Measurements from ENCODE around the gene LPCAT1.
A peak's percentile ranks its signal among the peaks of the same experiment; 100 is the strongest.

The LPCAT1 gene

DNA sequence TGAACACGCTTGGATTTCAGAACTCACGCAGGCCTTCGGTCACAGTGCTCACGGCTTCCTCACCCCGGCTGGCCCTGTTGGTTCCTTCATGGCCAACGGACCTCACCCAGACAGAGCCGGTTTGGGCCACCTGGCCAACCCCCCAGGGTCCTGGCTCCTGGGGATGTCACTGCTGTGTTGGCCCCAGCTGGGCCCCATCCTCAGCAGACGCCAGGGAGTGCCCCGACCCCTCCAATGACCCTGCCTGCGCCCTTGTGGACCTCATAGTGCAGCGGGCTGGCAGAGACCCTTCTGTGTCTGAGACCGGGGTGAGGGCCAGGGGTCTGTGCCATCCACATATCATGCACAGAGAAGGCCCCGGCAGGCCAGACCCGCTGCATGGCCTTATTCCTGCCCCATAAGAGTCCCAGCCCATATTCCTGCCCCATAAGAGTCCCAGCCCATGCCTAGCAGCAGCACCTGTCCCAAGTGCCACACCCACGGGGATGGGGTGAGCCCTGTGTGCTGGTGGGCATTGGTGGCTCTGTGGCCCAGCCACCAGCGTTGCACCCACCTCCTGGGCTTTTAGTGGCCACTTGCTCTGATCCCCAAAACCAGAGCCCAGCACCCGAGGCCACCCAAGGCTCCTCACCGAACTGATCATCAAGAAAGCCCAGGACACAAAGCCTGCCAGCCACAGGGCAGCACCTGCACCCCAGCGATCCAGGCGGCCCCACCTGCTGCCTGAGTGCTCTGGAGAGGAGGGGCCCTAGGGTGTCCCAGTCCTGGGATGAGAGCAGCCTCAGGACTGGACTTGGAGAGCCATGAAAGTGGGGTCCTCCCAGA, 1.3 kb upstream of the LPCAT1 start:
- no peak overlapping the region for H3K4me3 ChIP-seq (replicated peaks; ENCODE audit: low read depth, low read length)
- TF ChIP-seq, protein P1, sequence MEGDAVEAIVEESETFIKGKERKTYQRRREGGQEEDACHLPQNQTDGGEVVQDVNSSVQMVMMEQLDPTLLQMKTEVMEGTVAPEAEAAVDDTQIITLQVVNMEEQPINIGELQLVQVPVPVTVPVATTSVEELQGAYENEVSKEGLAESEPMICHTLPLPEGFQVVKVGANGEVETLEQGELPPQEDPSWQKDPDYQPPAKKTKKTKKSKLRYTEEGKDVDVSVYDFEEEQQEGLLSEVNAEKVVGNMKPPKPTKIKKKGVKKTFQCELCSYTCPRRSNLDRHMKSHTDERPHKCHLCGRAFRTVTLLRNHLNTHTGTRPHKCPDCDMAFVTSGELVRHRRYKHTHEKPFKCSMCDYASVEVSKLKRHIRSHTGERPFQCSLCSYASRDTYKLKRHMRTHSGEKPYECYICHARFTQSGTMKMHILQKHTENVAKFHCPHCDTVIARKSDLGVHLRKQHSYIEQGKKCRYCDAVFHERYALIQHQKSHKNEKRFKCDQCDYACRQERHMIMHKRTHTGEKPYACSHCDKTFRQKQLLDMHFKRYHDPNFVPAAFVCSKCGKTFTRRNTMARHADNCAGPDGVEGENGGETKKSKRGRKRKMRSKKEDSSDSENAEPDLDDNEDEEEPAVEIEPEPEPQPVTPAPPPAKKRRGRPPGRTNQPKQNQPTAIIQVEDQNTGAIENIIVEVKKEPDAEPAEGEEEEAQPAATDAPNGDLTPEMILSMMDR (IDR thresholded peaks at IDR 0.05; ENCODE audit: low read length, missing control alignments): no peak
- no peak for DNase-seq (ENCODE audit: low read depth)

DNA sequence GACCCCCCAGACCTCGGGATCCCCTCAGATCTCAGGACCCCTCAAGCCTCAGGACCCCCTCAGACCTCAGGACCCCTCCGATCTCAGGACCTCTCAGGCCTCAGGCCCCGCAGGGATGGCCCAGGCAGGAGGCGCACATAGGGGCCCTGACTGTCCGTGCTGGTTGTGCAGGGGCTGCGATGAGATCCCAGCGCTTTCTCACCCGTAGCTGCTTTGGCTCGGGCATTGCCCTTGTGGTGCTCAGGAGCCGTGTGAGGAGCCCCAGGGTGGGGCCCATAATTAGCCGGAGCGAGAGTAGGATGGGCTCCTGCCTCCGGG, 680 bp upstream of the LPCAT1 start:
- peak overlapping the region; percentile 75 for H3K4me3 ChIP-seq (replicated peaks; ENCODE audit: low read depth, low read length)
- no peak for DNase-seq (ENCODE audit: low read depth)
- TF ChIP-seq, protein P1 (IDR thresholded peaks at IDR 0.05; ENCODE audit: low read length, missing control alignments): no peak

DNA sequence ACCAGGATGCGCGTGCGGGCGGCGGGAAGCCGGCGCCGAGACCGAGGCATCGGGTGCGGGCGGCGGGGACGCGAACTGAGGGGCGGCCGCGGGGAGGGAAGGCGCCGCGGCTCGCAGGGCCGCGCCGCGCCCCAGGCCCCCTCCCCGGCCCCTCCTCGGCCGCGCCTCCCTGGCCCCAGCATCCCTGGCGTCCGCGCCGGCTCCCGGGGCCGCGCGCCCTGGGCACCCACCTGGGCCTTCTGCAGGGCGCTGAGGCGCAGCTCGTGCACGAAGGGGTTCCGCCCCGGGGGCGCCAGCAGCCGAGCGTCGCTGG, 324 bp downstream of the LPCAT1 start:
- peak overlapping the region; percentile 75 for H3K4me3 ChIP-seq (replicated peaks; ENCODE audit: low read depth, low read length)
- TF ChIP-seq, protein P1 (IDR thresholded peaks at IDR 0.05; ENCODE audit: low read length, missing control alignments): no peak
- DNase-seq (ENCODE audit: low read depth): no peak

DNA sequence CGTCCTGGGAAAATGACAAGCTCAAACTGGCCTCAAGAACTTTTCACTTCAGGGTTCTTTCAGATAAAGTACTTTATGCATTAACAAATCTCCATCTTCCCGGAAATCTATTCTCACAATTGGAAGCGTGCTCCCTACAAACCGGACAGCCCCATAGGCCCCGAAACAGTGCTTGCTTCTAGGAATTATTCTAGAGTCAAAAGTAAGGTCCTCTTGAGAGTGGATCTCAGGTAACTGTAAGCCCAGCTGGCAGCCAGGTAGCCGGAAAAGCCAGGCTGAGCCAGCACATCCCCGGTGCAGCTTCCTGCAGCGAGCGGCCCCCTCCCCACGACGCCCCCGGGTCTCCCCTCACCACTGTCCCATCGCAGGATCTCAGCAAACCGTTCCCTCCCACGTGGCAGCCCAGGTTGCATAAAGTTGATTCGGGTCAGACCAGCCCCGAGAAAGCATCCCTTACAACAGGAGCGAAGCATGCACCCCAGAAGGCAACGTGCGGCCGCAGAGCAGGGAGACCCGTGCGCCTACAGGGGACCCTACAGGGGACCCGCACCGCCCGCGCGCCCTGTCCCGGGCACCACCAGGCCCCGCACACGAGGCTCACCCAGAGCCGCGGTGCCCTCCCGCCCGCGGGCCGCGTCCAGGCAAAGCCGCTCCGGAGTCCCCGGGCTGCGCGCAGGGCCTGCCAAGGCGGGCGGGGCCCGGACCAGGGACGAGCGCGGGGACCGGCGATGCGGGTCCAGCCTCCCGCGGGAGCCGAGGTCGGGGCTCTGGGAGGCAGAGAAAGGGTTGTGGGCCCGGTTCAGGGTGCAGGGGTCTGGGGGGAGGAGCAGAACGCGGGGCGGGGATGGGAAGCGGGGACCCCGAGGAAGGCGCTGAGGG, 920 bp downstream of the LPCAT1 start:
- peak overlapping the region; percentile 75 for H3K4me3 ChIP-seq (replicated peaks; ENCODE audit: low read depth, low read length)
- no peak for DNase-seq (ENCODE audit: low read depth)
- TF ChIP-seq, protein P1 (IDR thresholded peaks at IDR 0.05; ENCODE audit: low read length, missing control alignments): no peak

DNA sequence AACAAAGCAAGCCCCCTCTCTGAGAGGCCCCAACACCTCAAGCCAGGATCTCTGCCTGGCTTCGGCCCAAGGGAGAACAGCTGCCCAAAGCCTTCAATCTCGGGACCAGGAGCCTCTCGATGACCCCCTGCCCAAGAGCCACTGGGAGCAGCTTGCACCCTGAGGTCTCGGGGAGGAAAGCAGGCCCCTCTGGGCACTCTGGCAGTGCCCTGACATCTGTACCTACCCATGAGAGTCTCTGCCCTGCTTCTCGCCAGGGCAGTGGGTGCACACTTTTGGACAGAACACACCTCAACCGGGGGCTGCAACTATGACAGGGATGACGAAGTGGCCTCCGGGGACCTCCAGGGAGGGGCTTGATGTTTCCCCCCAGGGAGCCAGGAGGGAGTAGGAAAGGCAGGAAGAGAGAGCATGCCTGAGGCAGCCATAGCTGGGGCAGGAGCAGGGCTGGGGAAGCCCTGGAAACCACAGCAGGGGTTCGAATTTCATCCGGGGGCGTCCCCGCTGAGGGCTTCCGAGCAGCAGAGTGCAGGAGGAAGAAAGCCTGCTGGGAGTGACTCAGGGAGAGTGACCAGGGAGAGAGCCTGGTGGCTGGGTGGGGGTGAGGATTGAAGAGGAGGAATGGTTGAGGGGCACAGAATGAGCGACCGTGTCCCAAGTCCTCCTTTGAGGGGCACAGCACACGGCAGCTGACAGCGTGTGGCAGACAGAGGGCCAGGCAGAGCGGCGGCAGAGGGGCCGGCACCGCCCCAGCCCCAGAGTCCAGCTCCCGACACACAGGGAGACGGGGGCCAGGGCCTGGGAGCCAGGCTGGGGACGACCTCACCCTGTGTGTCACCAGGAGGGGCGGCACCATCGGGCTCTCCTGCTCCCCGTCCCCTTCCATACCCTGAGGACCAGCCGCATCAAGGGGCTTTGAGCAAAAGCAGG, 1.8 kb downstream of the LPCAT1 start:
- H3K4me3 ChIP-seq (replicated peaks; ENCODE audit: low read depth, low read length): peak overlapping the region; percentile 75
- TF ChIP-seq, protein P1 (IDR thresholded peaks at IDR 0.05; ENCODE audit: low read length, missing control alignments): no peak
- peak; percentile 70 for DNase-seq (ENCODE audit: low read depth)

DNA sequence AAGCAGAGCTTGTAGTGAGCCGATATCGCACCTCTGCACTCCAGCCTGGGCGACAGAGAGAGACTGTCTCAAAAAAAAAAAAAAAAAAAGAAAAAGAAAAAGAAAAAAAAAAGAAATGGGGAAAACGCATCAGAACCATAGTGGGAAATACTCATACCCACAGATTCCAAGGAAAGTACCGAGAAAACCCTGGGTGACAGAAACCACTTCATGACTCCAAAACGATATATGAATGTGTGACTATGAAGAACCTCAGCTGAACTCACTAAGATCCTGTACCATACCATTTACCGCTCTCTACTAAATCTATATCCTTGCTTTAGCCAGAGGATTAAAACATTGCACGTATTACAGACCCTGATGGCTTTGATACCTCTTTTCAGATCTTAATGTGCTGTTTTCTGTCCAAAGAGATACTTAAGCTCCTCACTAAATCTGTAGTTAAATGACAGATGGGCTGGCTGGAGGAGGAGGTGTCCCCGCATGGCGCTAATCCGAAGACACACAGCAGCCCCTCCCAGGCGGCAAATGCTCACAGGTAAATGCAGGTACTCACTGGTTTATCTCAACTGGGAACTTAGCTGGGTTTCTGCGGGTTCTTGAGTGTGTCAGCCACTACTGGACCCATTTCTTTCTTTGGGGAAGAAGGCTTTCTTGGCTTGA, 2.8 kb downstream of the LPCAT1 start:
- TF ChIP-seq, protein P1 (IDR thresholded peaks at IDR 0.05; ENCODE audit: low read length, missing control alignments): no peak

More for the DNA sequence above, 2.8 kb downstream of the LPCAT1 start:
- DNase-seq (ENCODE audit: low read depth): no peak
- H3K4me3 ChIP-seq (replicated peaks; ENCODE audit: low read depth, low read length): no peak overlapping the region
